SK-N-SH (cell line): ENCODE results near the gene DNMT3A. TPM values are rescaled to one million over a fixed set of nuclear protein-coding genes. Genes with fewer than 3 reads are reported as not detected.

ENCODE experiments used
- CTCF ChIA-PET: fragments of 300-600, 350-600 bp; formaldehyde crosslinking; extraction: SDS; loops from one replicate; lab custom pipeline; 2021; lab: Yijun Ruan, JAX
- POLR2A ChIA-PET: fragments of 350-600 bp; sonication (Branson Sonifier 250); formaldehyde crosslinking; extraction: SDS; loops from one replicate; lab custom pipeline; 2020; ENCODE audit warnings: antibody characterized with exemption, inconsistent platforms; lab: Yijun Ruan, JAX
- DNase-seq: peaks from one replicate; pipeline ENCODE4 v3.0.0; 2012
- H2AFZ ChIP-seq: fragments of 200-600 bp; sonication (generic); 2 replicates; pipeline ENCODE4 v1.8.1; 2016; ENCODE audit warnings: antibody characterized with exemption, mild to moderate bottlenecking, low read depth
- H3F3A ChIP-seq: fragments of 200-600 bp; sonication (generic); replicated peaks from 2 replicates; pipeline ENCODE3; 2016; ENCODE audit warnings: antibody characterized with exemption, mild to moderate bottlenecking; ENCODE audit not compliant: insufficient read depth
- H3K27ac ChIP-seq, 2 experiments: fragments of 200-500 bp in 1 of 2; fragments of 200-600 bp in 1 of 2; sonication (Bioruptor generic) in 1 of 2; sonication (generic), shearing (Covaris generic) in 1 of 2; 2 replicates each; pipeline versions ENCODE4 v1.5.1 to v1.6.1; 2014 to 2016; ENCODE audit warnings: low read depth in 2 of 2, inconsistent platforms in 1 of 2, low read length in 1 of 2, mild to moderate bottlenecking in 1 of 2, mixed read lengths in 1 of 2
- H3K27me3 ChIP-seq: fragments of 200-600 bp; sonication (generic), shearing (Covaris generic); 2 replicates; pipeline ENCODE4 v1.6.1; 2016; ENCODE audit warnings: mixed run types; ENCODE audit not compliant: insufficient read depth
- H3K36me3 ChIP-seq, 2 experiments: fragments of 200-500 bp in 1 of 2; fragments of 200-600 bp in 1 of 2; sonication (Bioruptor generic) in 1 of 2; sonication (generic) in 1 of 2; replicated peaks in 1 of 2; 2 replicates each; pipeline versions ENCODE3 to v1.5.1; 2014 to 2016; ENCODE audit warnings: low read length in 1 of 2, mild to moderate bottlenecking in 1 of 2; ENCODE audit not compliant: insufficient read depth in 2 of 2, control insufficient read depth in 1 of 2
- H3K4me1 ChIP-seq, 2 experiments: fragments of 200-500 bp in 1 of 2; fragments of 200-600 bp in 1 of 2; sonication (Bioruptor generic) in 1 of 2; sonication (generic), shearing (Covaris generic) in 1 of 2; 2 replicates each; pipeline versions ENCODE4 v1.5.1 to v1.6.1; 2014 to 2016; ENCODE audit warnings: low read depth in 1 of 2, low read length in 1 of 2, mixed run types in 1 of 2; ENCODE audit not compliant: insufficient read depth in 2 of 2, control insufficient read depth in 1 of 2
- H3K4me2 ChIP-seq: fragments of 200-600 bp; sonication (generic), shearing (Covaris generic); 2 replicates; pipeline ENCODE4 v1.6.1; 2017; ENCODE audit warnings: mixed run types
- H3K4me3 ChIP-seq, 2 experiments: fragments of 200-500 bp in 1 of 2; fragments of 200-600 bp in 1 of 2; sonication (Bioruptor generic) in 1 of 2; sonication (generic), shearing (Covaris generic) in 1 of 2; 2 replicates each; pipeline versions ENCODE4 v1.5.1 to v1.8.1; 2014 to 2016; ENCODE audit warnings: low read depth in 2 of 2, inconsistent platforms in 1 of 2, low read length in 1 of 2, mild to moderate bottlenecking in 1 of 2, mixed read lengths in 1 of 2, moderate library complexity in 1 of 2
- H3K79me2 ChIP-seq: fragments of 200-600 bp; sonication (generic); 2 replicates; pipeline ENCODE4 v1.8.1; 2017; ENCODE audit warnings: mild to moderate bottlenecking; ENCODE audit not compliant: insufficient read depth
- H3K9ac ChIP-seq: fragments of 200-600 bp; sonication (generic); 2 replicates; pipeline ENCODE4 v1.6.1; 2017; ENCODE audit warnings: mixed run types
- H3K9me2 ChIP-seq: fragments of 200-600 bp; sonication (generic); 2 replicates; pipeline ENCODE4 v1.6.1; 2017; ENCODE audit warnings: mixed run types
- H3K9me3 ChIP-seq: fragments of 200-600 bp; sonication (generic); 2 replicates; pipeline ENCODE4 v1.6.1; 2017; ENCODE audit warnings: mixed run types, mild to moderate bottlenecking, moderate library complexity
- H4K20me1 ChIP-seq: fragments of 200-600 bp; sonication (generic); 2 replicates; pipeline ENCODE4 v1.6.1; 2017; ENCODE audit warnings: mild to moderate bottlenecking, mixed run types; ENCODE audit not compliant: insufficient read depth
- EZH2phosphoT487 ChIP-seq: fragments of 200-600 bp; sonication (generic); IDR thresholded peaks from 2 replicates; pipeline ENCODE4 v1.6.1; 2017; ENCODE audit warnings: low read depth, mixed run types, mild to moderate bottlenecking, antibody characterized with exemption, moderate library complexity, borderline replicate concordance
- FOSL2 ChIP-seq: IDR thresholded peaks from 2 replicates; pipeline ENCODE4 v1.4.0; 2012; ENCODE audit warnings: low read depth, mild to moderate bottlenecking, moderate library complexity, borderline replicate concordance
- FOXJ3 ChIP-seq: sonication (generic); formaldehyde crosslinking; IDR thresholded peaks from 2 replicates; pipeline ENCODE4 v1.5.1; 2020; ENCODE audit warnings: mild to moderate bottlenecking, missing genetic modification reagents
- FOXM1 ChIP-seq: IDR thresholded peaks from 2 replicates; pipeline ENCODE4 v1.4.0; 2012; ENCODE audit warnings: low read depth, mild to moderate bottlenecking
- JUND ChIP-seq: IDR thresholded peaks from 2 replicates; pipeline ENCODE4 v1.4.0; 2012
- MEF2A ChIP-seq: IDR thresholded peaks from 2 replicates; pipeline ENCODE4 v1.4.0; 2012; ENCODE audit warnings: low read depth, borderline replicate concordance
- MXI1 ChIP-seq: IDR thresholded peaks from 2 replicates; pipeline ENCODE4 v1.6.1; 2012; ENCODE audit warnings: mild to moderate bottlenecking, low read depth, low read length, improper control_type of control experiment
- NFIC ChIP-seq: IDR thresholded peaks from 2 replicates; pipeline ENCODE4 v1.4.0; 2012; ENCODE audit warnings: borderline replicate concordance
- RCOR1 ChIP-seq: fragments of 150-350 bp; IDR thresholded peaks from 2 replicates; pipeline ENCODE4 v1.6.1; 2017; ENCODE audit warnings: antibody characterized with exemption, low read length
- RFX5 ChIP-seq: IDR thresholded peaks from 2 replicates; pipeline ENCODE4 v1.6.1; 2012; ENCODE audit warnings: mild to moderate bottlenecking, improper control_type of control experiment, low read length
- RXRA ChIP-seq: IDR thresholded peaks from 2 replicates; pipeline ENCODE4 v1.4.0; 2012; ENCODE audit warnings: low read depth, mild to moderate bottlenecking, borderline replicate concordance
- YY1 ChIP-seq: IDR thresholded peaks from 2 replicates; pipeline ENCODE4 v1.4.0; 2012; ENCODE audit warnings: low read depth, mild to moderate bottlenecking
- WGBS: methylation state at CpG from one replicate; pipeline ENCODE4 v1.1.6; 2017; ENCODE audit warnings: low lambda C conversion rate; 5-methylcytosine and 5-hydroxymethylcytosine counted together
- polyA plus RNA-seq, 3 experiments: library from polyadenylated mRNA; depleted of rRNA; stranded (reverse); fragments of >200 nt; gene quantifications; 2 replicates each; pipeline ENCODE4 v1.2.3, GENCODE V29; 2012
- TF ChIP-seq, protein P1 (sequence below): IDR thresholded peaks from 2 replicates; pipeline ENCODE4 v1.4.0; 2012; ENCODE audit warnings: low read depth
- TF ChIP-seq, protein P2 (sequence below): IDR thresholded peaks from 2 replicates; pipeline ENCODE4 v1.6.1; 2012; ENCODE audit warnings: mild to moderate bottlenecking, low read depth, low read length, moderate library complexity
- TF ChIP-seq, protein P3 (sequence below): fragments of 150-350 bp; IDR thresholded peaks from 2 replicates; pipeline ENCODE4 v1.6.1; 2016; ENCODE audit warnings: mild to moderate bottlenecking, low read depth, low read length
- TF ChIP-seq, protein P4 (sequence below): IDR thresholded peaks from 2 replicates; pipeline ENCODE4 v1.4.0; 2012; ENCODE audit warnings: low read depth, borderline replicate concordance

Gene DNMT3A
- polyA plus RNA-seq, 1 of the 3 experiments (the other 2 are of a cell fraction): 5.6 TPM

DNA sequence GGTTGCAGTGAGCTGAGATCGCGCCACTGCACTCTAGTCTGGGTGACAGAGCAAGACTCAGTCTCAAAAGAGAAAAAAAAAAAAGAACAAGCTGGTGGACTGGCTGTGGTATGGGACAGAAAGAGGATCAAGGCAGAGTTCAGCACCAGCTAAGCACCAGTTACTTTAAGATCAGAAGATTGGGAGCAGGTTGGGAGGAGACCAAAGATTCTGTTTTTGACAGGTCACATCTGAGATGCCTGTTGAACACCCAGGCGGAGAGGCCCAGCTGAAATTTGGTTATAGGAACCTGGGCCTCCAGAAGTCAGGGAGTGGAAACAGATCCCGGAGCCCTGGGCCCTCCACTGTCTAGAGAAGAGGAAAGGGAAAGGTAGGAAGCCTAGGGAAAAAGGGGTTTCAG lies 120.1 kb downstream of the DNMT3A start:
- CTCF ChIA-PET: interaction anchor here (0.7 to 4.6 kb wide), 5 partner anchors 7 to 195 kb away, joined by 3 to 47 read pairs (median 5); no protein-coding TSS in a partner anchor
- DNase-seq: no peak
- H3K4me3 ChIP-seq: no peak overlapping the region
- no peaks in the 10 kb centered on the region for H4K20me1 ChIP-seq
- WGBS: 95% methylated on average over 4 of the region's 4 CpGs
- H3K9me2 ChIP-seq: no peaks in the 10 kb centered on the region
- TF ChIP-seq FOXJ3: no peak
- no peak for TF ChIP-seq EZH2phosphoT487
- TF ChIP-seq RFX5: no peak
- no peak for TF ChIP-seq FOXM1
- no peaks in the 10 kb centered on the region for H3K79me2 ChIP-seq
- POLR2A ChIA-PET: no interaction called here
- no peaks in the 10 kb centered on the region for H3K9me3 ChIP-seq
- H3K36me3 ChIP-seq: no peaks in the 10 kb centered on the region
- H3K4me2 ChIP-seq: no peak overlapping the region
- no peaks in the 10 kb centered on the region for H3F3A ChIP-seq
- no peaks in the 10 kb centered on the region for H3K4me1 ChIP-seq
- no peak overlapping the region for H2AFZ ChIP-seq
- no peak overlapping the region for H3K9ac ChIP-seq
- H3K27me3 ChIP-seq: no peaks in the 10 kb centered on the region
- H3K27ac ChIP-seq: no peak overlapping the region

DNA sequence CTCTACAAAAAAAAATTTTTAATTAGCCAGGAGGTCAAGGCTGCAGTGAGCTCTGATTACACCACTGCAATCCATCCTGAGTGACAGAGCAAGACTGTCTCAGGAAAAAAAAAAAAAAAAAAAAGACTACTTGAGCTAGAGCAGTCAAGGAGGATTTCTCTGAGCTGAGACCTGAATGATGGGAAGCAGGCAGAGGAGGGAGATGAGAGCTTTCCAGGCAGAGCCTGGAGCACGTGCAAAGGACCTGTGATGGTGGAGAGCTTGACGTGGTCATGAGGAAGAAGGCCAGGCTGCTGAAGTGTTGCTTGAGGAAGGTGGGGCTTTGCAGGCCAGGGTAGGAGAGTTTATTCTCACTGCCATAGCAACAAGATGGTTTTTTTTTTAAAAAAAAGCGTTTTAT lies 121.4 kb downstream of the DNMT3A start:
- Histone ChIP-seq H3K9me3 (no peaks in the 10 kb centered on the region), H3K36me3 (no peaks in the 10 kb centered on the region), H3K4me2 (no peak overlapping the region), H3K79me2 (no peaks in the 10 kb centered on the region), H3K9ac (no peak overlapping the region), H3K9me2 (no peaks in the 10 kb centered on the region), H3K4me1 (no peaks in the 10 kb centered on the region), H4K20me1 (no peaks in the 10 kb centered on the region), H3K4me3 (no peak overlapping the region), H3F3A (no peaks in the 10 kb centered on the region), H3K27ac (no peak overlapping the region), H3K27me3 (no peaks in the 10 kb centered on the region), H2AFZ (no peak overlapping the region)
- ChIA-PET POLR2A (no interaction called here), CTCF (interaction anchor here (0.7 to 4.6 kb wide), 5 partner anchors 8 to 348 kb away, joined by 3 to 47 read pairs (median 4); no protein-coding TSS in a partner anchor)
- no peak for DNase-seq
- 86% methylated on average over 3 of the region's 3 CpGs for WGBS
- TF ChIP-seq, protein P1, sequence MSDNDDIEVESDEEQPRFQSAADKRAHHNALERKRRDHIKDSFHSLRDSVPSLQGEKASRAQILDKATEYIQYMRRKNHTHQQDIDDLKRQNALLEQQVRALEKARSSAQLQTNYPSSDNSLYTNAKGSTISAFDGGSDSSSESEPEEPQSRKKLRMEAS: no peak
- TF ChIP-seq JUND (no peak), MXI1 (no peak), RCOR1 (no peak), NFIC (no peak), MEF2A (no peak), RXRA (no peak), FOSL2 (no peak), YY1 (no peak)
- TF ChIP-seq, protein P2, sequence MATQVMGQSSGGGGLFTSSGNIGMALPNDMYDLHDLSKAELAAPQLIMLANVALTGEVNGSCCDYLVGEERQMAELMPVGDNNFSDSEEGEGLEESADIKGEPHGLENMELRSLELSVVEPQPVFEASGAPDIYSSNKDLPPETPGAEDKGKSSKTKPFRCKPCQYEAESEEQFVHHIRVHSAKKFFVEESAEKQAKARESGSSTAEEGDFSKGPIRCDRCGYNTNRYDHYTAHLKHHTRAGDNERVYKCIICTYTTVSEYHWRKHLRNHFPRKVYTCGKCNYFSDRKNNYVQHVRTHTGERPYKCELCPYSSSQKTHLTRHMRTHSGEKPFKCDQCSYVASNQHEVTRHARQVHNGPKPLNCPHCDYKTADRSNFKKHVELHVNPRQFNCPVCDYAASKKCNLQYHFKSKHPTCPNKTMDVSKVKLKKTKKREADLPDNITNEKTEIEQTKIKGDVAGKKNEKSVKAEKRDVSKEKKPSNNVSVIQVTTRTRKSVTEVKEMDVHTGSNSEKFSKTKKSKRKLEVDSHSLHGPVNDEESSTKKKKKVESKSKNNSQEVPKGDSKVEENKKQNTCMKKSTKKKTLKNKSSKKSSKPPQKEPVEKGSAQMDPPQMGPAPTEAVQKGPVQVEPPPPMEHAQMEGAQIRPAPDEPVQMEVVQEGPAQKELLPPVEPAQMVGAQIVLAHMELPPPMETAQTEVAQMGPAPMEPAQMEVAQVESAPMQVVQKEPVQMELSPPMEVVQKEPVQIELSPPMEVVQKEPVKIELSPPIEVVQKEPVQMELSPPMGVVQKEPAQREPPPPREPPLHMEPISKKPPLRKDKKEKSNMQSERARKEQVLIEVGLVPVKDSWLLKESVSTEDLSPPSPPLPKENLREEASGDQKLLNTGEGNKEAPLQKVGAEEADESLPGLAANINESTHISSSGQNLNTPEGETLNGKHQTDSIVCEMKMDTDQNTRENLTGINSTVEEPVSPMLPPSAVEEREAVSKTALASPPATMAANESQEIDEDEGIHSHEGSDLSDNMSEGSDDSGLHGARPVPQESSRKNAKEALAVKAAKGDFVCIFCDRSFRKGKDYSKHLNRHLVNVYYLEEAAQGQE: no peak
- TF ChIP-seq, protein P3, sequence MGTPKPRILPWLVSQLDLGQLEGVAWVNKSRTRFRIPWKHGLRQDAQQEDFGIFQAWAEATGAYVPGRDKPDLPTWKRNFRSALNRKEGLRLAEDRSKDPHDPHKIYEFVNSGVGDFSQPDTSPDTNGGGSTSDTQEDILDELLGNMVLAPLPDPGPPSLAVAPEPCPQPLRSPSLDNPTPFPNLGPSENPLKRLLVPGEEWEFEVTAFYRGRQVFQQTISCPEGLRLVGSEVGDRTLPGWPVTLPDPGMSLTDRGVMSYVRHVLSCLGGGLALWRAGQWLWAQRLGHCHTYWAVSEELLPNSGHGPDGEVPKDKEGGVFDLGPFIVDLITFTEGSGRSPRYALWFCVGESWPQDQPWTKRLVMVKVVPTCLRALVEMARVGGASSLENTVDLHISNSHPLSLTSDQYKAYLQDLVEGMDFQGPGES: no peak
- TF ChIP-seq, protein P4, sequence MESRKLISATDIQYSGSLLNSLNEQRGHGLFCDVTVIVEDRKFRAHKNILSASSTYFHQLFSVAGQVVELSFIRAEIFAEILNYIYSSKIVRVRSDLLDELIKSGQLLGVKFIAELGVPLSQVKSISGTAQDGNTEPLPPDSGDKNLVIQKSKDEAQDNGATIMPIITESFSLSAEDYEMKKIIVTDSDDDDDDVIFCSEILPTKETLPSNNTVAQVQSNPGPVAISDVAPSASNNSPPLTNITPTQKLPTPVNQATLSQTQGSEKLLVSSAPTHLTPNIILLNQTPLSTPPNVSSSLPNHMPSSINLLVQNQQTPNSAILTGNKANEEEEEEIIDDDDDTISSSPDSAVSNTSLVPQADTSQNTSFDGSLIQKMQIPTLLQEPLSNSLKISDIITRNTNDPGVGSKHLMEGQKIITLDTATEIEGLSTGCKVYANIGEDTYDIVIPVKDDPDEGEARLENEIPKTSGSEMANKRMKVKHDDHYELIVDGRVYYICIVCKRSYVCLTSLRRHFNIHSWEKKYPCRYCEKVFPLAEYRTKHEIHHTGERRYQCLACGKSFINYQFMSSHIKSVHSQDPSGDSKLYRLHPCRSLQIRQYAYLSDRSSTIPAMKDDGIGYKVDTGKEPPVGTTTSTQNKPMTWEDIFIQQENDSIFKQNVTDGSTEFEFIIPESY: no peak
